CD4-positive, alpha-beta T cell treated with Interleukin-15 for 4 hours (primary cell): Measurements from ENCODE around the gene PSMB9.

Source experiments
- DNase-seq: peaks from one replicate; pipeline ENCODE4 v3.0.0-alpha.2; 2020; ENCODE audit warnings: low spot score

Gene PSMB9

DNA sequence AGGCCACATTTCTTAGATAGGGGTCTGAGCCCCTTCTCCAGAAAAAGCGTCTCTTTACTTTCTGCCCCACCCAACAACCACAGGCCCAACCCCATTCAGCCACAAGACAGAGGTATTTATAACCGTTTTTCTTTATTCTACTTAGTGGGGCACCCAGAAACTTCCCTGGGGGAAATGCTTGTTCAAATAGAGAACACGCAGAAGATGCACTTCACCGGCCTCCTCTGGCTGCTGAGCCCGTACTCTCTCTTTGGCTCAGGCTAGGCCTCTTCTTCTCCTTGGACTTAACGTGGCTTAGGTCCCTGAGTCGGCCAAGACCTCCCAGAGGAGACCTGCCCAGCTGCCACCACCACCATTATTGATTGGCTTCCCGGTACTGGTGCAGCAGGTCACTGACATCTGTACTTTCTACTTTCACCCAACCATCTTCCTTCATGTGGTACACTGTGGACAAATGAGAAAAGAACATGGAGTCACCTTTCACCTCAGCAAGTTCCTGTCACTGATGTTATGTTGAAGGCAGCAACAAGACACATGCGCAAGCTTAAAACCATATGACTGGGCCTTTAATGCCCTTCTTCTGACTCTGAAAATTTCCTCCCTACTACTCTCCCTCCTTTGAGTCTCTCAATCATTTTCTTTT lies 13.3 kb upstream of the PSMB9 start:
- peak; percentile 43 for DNase-seq

DNA sequence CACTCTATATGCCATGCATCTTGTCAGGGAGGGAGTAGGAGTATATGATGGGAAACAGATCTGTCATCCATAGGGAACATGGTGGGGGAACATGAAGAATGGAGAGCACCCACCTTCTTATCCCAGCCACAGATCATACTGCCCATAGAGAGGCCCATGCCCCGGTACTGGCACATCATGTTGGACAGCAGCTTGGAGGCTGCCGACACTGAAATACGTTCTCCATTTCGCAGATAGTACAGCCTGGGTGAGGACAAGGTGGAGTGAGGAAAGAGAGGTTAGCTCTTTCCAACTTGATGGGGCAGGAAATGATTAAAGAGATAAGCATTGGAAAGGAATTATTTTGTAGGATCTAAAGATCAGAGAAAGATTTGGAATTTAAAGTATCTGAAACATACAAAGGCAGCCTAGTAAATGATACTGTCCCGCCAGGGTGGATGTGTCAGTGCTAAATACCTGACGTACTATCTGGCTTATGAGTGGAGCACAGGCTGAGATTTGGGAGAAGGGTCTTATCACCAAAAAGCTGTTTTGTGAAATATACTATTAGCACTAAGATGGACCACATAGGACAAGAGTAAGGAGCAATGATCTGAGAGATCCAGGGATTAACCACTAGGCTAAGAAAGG lies 11.9 kb upstream of the PSMB9 start:
- no peak for DNase-seq

DNA sequence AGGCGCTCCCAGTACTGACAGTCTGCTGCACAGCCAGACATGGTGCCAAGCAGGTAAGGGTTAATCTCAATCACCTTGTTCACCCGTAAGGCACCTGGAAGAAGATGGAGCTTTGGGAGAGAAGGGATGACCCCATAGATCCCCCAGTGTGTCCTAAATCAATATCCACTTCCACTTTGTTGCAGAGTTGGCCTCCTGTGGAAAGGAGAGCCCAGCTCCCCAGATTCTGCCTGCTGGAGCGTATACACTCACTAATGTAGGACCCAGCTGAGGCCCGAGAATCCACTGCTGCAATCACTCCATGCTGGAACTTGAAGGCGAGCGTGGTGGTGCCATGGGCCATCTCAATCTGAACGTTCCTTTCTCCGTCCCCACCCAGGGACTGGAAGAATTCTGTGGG lies 11.3 kb upstream of the PSMB9 start:
- no peak for DNase-seq

DNA sequence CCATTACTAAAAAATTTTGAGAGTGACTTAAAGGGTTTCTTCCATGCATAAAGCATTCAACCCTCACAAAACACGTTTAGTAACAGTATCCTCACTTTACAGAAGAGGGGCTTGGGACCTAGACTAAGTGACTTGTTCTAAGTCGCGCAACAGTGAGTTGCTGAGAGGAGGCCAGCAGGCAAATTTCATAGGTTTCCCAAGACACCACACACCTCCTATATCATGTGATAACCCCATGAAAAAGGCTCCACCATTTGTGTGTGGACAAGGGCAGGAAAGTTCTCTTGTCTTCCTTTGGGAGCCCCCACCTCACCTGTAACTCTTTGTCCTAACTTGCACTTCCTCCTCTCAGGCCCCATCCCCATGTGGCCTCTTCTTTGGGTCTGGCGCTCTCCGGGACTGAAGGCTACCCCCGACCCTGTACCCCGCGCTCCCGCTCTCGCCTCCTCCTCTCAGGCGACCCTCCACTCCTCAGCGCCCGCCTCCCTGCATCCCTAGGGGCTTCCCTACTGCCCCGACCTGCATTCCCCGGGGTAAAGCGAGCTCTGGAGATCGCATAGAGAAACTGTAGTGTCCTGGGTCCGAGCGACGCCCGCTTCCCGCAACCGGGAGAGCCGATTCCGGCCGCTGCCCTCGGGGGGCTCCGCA lies 10.5 kb upstream of the PSMB9 start:
- DNase-seq = no peak

DNA sequence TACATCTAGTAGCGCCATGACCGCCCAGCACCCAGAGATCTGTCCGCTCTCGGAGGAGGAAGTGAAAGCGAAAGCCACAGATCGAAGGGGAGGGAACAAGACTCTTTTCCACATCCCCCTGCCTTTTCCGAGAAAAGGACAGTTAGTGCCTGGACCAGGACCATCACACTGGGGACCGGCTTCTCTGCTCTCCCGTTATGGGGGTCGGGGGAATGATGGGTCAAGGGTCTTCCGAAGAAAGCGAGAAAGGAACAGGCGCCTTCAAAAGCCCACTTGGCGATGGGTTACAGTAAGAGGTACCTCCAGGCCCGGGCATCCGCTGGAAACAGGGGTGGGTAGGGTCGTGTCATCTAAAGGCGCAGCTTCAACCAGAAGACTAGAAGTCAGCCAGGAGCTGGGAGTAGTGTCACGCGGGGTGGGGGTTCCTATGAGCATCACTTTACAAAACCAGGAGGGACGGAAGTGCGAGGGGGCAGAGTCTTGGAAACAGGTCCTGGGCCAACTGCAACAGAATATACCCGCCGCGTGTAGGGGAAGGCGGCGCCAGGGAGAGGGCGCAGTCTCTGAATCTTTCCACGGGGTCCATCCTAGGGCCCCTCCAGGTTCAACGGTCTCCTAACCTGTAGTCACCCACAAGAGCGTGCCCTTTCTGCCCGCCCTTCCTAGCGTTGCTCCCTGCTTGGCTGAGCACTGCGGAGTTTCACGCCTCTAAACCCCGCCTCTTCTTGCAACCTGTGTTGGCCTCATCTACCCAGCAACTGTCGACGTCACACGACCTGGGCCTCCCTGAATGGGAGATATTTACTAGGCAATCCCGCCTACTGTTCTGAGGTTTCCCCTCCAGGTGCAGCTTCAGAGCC lies 9.8 kb upstream of the PSMB9 start, which contains the start of gene PSMB8:
Gene PSMB8, minus strand, starts transcription at position 69 of the 860 bp plus-strand sequence. Its CDS starts 51 bp downstream, at position 18.
- DNase-seq = peak; percentile 98

DNA sequence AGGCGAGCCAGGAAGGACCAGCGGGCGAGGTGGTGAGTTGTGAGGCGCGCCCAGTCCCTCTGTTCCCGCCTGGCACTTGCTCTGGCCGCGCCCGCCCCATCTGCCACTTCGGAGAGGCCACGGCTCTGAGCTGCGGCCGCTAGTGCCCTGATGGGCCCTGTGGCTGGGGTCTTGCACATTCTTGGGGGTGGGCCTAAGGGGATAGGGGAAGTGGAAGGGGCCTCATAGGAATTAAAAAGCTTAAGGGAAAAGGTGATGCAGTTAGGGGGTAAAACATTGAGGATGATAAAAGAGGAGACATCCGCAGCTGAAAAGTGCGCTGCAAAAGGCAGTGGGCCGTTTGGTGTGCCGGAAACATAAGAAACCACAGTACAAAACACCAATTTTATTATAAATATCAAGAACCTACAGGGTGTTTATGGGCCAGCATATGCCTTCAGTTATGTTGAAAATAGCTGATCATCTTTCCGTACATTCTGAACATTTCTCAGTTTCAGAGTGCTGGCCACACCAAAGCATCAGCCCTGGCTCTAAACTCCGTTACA lies 9.1 kb upstream of the PSMB9 start:
- DNase-seq = no peak

DNA sequence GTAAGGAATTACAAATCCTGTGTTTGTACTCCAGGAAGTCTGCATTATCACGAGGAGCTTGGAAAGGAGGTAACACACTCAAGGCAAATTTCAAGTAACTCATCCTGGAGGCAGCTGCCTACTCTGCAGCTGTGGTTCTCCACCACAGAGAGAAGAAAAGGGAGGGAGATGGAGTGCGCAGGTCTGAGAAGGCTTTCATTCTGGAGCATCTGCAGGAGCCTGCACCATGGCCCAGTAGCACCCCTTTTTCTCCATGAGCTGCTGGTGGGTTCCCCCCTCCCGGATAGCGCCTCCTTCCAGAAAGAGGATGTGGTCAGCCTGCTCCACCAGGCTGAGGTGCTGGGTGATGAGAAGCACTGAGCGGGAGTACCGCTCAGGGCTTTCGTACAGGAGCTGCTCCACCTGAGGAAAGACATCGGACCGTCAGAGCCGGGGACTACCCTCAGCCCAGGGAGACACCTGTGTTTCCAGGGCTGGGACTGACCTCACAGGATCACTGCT lies 8.6 kb upstream of the PSMB9 start:
- peak; percentile 39 for DNase-seq

DNA sequence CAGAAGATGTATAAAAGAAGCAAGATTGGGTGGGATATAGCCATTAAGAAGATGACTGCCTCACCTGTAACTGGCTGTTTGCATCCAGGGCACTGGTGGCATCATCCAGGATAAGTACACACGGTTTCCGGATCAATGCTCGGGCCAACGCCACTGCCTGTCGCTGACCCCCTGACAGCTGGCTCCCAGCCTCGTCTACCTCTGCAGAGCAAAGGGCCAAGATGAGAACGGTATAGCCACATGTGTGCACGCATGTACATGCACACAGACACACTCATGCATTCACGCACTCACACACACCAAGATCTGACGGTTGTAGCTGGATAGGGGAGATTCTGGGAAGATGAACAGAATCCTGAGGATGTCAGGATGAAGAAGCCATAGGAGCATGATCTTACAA lies 7.0 kb upstream of the PSMB9 start:
- no peak for DNase-seq

DNA sequence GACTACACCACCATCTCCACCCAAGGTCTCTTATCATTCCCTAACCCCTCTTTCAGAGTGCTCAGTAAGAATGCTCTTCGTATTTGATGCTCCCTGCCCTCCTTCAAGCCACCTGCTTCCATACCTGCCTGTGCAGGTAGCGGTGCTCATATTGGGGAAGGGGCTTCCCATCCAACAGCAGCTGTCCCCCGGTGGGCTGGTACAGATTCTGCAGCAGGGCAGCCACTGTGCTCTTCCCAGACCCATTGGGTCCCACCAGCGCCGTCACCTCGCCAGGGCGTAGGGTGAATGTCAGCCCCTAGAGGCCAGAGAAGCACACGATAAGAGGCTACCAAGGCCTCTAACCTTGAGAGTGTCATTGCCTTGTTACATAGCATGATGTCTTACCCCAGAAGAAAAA lies 6.2 kb upstream of the PSMB9 start:
- DNase-seq = no peak

DNA sequence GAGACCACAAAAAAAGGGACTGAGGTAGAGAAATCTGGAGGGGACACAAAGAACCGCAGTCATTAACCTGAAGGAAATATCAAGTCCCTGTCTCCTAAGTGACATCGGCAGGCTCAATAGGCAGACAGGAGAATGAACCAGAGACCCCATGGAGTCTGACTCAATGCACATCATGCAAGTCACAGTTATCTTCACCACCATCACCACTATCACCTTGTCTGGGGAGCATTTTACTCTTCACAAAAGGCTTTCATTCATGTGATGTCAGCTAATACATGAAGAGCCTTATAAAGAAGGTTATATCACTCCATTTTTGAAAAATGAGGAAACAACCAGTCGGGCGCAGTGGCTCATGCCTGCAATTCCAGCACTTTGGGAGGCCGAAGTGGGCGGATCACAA lies 4.9 kb upstream of the PSMB9 start:
- no peak for DNase-seq

DNA sequence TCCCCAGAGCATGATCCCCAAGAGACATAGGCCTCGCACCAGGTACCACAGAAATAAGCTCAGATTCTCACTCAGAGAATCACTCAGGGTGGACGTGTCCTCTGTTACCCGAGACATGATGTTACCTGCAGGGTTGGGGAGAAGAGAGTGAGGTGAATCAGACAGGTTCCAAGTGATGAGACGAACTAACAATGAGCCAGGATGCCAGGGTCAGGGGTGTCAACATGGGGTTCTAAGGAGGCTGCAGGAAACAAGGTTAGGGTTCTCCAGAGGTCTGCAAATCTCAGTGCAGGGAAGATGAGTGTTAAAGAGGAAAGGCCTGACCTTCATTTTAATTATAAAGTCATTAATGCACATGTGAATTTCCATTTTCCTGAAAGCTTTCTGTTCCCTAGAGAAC lies 3.0 kb upstream of the PSMB9 start:
- DNase-seq = no peak

DNA sequence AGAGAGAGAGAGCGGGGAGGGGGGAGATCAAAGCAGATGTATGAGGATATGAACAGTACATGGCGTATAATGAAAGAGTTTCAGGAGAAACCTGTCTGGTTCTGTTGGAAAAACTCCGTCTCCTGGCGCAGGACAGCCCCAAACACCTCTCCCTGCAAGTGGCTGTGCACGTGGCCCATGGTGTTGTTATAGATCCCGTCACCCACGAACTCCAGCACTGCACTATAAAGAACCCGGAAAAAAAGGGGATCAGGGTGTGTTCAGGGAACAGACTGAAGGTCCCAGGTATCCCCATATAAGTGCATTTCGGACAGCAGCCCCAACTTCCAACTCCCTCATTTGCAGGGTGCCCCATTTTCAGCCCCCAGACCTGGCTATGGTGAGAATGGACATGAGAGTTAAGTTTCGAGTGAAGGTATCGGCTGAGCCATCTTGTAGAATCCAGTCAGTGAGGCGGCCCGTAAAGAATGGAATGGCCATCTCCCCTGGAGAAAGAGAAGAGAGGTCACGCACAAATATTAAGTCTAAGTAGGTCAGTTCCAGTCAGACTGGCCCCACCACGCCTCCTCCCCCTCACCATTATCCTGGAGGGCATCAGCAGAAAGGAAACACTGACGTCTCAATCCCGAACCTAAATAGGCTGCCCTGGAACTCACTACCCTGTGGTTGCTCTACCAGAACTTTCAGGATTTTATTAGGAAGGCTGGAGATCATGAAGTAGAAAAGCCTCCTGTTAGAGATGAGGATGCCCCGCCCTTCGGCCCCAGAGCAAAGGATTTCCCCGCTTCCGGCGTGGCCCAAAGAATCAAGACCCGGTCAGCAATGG lies 1.8 kb upstream of the PSMB9 start:
- DNase-seq = no peak

DNA sequence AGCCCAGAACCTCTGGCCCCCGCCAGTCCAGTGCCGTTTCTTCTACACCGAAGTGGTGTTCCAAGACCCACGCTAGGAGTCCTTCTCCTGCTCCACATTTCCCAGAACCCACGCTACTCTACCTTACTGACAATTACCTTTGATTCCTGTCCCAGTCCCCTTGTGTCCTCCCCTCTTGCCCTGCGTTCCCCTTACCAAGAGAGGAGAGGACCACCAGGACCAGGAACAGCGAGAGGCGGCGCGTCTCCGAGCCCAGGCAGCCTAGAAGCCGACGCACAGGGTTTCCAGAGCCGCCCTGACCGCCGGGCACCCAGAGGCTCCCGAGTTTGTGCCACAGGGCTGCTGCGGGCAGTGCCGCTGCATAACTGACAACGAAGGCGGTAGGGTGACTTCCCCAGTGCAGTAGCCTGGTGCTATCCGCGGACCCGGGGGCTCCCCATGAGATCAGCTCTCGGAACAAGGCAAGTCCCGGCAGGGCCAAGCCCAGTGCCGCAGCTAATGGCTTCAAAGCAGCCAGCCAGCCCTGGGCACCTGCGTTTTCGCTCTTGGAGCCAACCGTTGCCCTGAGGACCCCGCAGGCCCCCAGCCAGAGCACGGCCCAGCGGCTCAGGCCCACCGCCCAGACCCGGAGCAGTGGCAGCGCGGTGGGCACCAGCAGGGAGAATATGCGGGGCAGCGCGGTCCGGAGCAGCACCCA lies 1.0 kb upstream of the PSMB9 start:
- DNase-seq = peak; percentile 52

DNA sequence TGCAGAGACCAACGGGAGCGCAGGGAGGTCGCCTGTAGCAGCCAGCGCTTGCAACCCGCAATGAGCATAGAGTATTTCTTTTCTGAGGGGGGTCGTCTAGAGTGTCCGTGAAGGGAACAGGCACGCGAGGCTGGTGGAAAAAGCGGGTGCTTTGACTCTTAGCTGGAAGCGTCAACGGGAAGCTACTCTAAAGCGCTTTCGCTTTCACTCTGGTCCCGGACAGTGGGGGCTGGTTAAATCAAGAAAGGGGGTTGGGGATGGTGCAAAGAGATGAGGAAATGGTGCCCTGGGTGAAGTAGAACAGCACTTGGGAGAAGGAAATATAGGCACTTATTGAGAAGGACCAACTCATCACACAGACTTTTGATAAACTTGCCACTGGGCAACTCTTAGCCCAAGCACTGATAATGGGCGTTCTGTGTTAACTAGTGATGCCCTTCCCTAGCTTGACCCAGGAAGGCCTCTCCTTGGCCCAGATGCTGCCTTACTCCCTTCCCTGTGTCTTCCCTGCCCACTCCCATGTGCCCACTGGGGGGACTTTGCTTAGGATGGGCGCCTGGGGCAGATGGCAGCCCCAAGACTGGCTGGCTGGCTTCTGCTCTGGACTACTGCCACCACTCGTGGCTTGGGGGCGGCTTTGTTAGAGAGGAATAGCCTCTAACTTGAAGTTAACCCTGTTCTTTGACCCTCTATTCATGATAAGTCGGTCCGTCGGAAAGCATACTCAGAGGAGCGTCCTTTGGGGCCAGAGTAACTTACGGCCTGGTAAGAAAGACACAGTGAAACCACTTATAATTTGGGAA lies 585 bp downstream of the PSMB9 start:
- peak; percentile 58 for DNase-seq

DNA sequence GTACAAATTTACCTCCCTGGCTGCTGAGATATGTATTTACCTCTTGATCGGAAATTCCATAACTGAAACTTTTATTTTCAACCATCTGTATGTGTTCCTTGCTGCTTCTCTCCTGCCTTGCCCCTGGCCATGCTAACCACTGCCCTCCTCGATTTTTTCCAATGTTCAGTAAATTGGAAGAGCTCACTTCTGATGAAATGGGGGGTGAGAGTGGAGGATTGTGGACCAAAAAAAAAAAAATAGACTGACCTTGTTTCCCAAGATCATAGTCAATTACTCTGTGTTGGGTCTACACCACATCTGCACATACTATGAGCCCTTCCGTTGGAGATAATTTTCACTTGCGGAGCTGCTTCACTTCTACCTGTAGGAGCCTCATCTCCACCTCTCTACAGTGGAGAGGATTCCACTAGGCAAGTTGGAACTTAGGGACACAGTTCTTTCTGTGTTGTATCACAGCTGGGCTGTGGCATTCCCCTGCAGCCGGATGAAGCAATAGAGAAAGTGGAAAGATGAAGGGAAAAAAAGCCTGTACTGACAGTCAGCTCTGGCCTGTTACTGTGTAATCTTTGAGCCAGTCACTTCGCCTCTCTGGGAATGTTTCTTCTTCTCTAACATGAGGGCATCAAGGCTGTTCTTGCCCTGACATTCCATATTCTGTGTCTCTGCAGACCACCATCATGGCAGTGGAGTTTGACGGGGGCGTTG lies 1.6 kb downstream of the PSMB9 start:
- DNase-seq = no peak

DNA sequence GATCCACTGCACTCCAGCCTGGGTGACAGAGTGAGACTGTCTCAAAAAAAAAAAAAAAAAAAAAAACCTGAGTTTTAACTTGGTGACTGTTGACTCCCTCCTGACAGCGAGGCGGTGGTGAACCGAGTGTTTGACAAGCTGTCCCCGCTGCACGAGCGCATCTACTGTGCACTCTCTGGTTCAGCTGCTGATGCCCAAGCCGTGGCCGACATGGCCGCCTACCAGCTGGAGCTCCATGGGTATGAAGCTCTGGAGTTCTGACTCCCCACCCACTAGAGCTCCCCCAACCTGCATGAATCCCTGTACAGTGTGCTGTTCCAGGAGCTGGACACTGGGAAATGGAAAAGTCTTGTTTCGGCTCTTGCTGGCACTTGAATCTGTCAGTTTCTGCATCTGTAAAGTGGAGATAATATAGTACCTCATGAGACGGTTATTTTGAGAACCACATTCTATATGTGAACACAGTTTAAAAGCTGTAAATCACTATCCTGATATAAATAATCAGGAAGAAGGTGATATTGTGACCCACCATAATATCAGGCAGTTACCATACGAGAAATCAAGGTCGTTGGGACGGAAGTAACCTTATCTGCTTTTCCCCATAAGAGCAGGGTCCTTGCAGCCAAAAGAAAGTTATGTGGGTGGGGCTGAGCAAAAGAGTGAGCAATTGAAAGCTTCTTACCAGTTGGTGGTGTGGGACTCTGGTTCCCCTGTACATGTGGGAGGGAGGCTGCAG lies 3.3 kb downstream of the PSMB9 start:
- DNase-seq = no peak

DNA sequence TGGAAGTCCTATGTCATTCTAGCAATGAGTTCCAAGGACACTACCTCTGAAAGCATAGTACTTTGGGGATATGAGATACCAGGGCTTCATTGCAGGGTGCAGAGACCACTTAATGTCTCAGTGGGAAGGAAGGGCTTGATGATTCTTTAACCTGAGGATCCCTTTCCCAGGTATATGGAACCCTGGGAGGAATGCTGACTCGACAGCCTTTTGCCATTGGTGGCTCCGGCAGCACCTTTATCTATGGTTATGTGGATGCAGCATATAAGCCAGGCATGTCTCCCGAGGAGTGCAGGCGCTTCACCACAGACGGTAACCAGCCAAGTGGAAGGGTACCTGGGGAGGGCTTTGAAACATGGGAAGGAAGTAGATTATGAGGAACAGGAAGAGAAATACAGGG lies 4.2 kb downstream of the PSMB9 start:
- no peak for DNase-seq

DNA sequence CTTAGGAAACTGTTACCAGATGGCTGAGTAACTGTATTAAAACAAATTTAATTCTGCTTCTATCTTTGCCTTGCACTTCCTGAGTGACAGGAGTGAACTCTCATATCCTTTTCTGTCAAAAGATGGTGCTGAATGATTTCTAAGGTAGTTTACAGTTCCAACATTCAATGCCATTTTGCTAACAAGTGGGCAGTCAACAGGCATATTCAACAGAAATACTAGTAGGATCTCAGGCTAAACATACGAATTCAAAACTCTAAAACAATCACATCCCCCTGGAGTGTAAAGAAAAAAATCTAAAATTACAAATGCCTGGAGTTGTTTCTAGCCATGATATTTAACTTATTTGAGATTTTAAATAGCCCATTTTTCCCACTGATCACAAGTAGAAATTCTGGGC lies 6.7 kb downstream of the PSMB9 start:
- no peak for DNase-seq
